ENCODE data around the gene SPATA33.
"Not testable (repeated sequence)": the region's sequence is repeated elsewhere in the genome, so short reads cannot be mapped to it uniquely, and the experiment has no call there.

Gene SPATA33

DNA sequence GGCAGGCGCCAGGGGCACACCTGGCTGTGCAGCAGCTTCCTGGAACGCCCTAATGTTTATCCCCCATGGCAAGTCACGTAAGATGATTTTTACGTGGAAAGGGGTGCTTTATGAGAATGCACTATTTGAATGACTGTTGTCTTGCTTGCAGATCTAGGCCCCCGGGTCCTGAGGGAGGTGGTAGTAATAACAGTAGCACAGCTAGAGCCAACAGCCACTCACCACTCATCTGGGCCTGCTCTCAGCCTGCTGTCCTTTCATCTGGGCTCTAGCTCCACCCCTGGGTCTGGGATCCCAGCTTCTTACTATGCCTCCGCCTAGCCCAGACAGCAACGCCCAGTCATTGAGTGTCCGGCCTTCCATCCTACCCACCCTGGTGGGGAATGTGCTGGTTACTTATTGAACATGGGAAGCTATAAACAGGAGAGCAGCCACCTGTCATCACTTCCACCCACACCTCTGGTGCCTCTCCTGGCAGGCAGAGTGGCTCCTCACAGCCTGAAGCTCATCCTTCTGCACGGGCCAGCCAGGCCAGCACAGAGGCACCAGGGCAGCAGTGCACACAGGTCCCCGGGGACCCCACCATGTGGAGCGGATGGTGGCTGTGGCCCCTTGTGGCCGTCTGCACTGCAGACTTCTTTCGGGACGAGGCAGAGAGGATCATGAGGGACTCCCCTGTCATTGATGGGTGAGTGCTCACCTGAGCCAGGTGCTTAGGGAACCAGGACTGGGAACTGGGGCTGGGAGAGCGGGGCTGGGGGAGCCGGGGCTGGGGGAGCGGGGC, 27.6 kb upstream of the SPATA33 start:
- no peak for DNase-seq (ENCODE audit: low spot score)

DNA sequence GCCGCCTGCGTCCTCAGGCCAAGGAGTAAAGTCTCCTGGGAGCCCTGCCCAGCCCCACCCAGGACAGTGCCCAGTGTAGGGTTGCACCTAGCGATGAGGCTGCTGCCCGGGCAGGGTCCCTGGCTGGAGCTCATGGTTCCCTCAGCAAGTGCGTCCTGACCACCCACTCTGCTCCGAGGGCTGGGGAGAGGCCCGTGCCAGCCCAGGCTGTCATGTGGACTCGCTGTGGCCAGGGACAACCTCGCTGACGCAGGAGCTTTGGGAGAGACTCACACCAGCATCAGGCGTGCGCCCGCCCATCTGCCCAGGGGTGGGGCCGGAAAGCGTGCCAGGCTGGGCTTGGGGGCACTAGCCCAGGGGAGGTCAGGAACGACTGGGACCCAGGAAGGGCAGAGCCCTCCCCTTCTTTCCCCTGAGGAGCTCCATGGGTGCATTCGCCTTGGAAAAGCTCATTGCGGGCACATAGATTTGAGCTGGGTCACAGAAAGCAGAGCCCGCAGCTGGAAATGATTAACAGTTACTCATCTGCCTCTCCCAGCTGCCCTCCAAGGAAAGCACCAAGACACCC, 24.5 kb upstream of the SPATA33 start:
- DNase-seq (ENCODE audit: low spot score): no peak

DNA sequence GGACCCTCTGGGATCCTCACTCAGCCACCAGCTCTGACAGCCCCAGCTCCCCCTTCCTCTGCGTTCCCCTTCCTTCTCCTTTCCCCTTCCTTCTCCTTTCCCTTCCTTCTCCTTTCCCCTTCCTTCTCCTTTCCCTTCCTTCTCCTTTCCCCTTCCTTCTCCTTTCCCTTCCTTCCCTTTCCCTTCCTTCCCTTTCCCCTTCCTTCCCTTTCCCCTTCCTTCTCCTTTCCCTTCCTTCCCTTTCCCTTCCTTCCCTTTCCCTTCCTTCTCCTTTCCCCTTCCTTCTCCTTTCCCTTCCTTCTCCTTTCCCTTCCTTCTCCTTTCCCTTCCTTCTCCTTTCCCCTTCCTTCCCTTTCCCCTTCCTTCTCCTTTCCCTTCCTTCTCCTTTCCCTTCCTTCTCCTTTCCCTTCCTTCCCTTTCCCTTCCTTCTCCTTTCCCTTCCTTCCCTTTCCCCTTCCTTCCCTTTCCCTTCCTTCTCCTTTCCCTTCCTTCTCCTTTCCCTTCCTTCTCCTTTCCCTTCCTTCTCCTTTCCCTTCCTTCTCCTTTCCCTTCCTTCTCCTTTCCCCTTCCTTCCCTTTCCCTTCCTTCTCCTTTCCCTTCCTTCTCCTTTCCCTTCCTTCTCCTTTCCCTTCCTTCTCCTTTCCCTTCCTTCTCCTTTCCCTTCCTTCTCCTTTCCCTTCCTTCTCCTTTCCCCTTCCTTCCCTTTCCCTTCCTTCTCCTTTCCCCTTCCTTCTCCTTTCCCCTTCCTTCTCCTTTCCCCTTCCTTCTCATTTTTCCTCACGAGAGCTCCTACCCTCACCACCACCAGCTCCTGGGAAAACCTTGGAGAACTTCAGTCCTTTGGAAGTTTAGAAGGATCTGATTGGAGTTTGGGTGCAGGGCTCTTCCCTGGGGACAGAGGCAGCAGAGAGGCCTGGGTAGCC, 22.9 kb upstream of the SPATA33 start:
- not testable (repeated sequence) for DNase-seq (ENCODE audit: low spot score)

DNA sequence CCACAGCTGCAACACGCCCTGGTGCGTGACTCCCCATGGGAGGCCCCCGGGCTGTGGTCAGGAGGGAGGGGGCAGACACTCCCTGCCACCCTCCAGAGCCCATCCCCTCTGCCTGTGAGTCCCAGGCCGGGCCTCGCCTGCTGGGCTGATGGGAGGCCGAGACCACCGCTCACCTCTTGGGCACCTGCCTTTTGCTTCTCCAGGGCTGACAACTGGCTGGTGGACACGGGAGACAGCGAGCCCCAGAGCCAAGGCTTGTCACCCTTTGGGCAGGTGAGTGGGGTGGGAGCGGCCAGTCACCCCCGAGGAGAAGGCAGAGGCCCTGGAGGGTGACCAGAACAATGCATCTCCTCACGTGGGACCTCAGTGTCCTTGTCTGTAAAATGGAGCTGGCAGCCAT, 21.0 kb upstream of the SPATA33 start:
- DNase-seq (ENCODE audit: low spot score): no peak

GRCh38 chr16:89637379-89637778, 20.3 kb upstream of the SPATA33 start:
- no peak for DNase-seq (ENCODE audit: low spot score)

- no peak for DNase-seq (ENCODE audit: low spot score)
These were observed 19.2 kb upstream of the SPATA33 start for GRCh38 chr16:89638455-89638854.

DNA sequence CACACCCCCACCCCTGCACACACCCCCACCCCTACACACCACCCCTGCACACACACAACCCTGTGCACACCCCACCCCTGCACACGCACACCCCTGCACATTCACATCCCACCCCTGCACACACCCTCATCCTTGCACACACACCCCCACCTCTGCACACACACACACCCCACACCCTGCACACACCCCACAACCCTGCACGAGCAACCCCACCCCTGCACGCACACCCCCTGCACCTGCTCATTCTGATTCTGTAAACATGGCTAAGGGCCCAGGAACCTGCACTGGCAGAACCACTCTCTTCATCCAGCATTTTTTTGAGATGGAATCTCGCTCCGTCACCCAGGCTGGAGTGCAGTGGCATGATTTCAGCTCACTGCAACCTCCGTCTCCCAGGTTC, 18.3 kb upstream of the SPATA33 start:
- DNase-seq (ENCODE audit: low spot score): no peak

- DNase-seq (ENCODE audit: low spot score): no peak
These were observed 16.0 kb upstream of the SPATA33 start for GRCh38 chr16:89641458-89642119.

- no peak for DNase-seq (ENCODE audit: low spot score)
These were observed 15.1 kb upstream of the SPATA33 start for GRCh38 chr16:89642574-89642973.

DNA sequence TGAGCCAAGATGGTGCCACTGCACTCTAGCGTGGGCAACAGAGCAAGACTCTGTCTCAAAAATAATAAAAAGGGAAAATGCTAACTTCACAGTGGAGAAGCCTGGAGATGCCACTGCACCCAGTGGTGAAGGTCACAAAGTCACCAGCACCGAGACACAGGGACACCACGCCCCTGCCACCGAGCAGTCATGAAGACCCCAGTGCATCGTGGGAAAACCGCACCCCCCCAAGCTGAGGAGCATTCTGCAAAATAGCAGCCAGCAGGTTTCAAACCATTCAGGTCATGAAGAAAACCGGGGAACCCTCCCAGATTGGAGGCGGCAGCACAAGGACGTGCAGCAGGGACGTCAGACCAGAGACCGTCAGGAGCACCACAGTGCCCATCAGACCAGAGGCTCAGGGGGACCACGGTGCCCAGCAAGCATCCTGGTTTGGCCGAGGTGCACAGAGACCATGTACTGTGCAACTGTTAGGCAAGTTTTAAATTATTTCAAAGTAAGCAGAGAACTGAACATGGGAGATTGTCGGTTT, 13.8 kb upstream of the SPATA33 start:
- no peak for DNase-seq (ENCODE audit: low spot score)

DNA sequence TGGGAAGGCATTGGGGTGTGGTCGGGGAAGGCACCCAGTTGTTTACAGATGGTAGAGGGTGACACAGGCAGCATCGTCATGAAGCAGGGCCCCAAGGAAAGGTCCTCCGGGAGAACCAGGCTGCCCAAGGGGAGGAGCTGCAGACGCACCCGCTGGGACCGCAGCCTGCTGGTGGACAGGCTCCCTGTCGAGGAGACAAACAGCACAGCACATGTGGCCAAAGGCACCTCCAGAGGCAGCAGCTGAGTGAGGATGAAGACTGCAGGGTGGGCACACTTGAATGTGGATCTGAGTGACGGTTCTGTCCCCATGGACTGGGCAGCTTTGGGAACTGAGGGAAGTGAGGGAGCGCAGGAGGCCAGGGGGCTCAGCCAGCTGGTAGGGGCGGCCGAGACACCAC, 12.5 kb upstream of the SPATA33 start:
- DNase-seq (ENCODE audit: low spot score): no peak

DNA sequence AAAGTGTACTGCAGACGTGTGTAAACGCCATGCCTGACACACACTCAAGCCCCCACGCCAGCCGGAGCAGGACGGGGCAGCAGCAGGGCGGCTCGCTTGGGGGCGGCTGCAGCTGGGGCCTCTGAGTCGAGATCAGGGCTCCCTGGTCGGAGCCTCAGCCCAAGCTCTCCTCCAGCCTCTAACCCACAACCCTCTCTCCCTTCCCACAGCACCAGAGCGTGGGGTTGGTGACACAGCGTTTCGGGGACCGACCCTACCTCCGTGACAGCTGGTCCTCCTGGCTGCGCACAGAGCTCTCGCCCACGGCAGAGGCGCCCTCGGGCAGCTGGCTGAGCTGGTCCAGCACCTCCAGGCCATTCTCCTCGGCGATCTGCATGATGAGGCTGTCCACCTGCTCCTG, 11.4 kb upstream of the SPATA33 start:
- no peak for DNase-seq (ENCODE audit: low spot score)

DNA sequence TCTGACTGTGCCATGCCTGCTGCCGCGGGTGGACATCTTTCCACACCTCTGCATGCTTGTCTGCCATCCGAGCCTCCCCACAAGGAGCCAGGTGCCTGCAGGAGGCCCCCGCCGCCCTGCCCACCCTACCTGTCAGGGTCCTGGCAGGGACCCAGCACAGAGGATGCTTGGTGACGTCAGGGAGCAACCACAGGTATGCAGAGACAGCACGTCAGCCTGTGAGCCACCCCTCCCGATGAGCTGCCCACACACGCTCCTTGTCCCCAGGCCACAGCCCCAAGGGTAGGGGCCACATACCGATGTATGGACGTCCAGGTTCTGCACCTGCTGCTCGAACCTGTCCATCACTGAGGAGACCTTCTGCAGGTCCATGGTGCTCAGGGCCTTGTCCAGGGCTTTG, 10.7 kb upstream of the SPATA33 start:
- DNase-seq (ENCODE audit: low spot score): no peak

GRCh38 chr16:89651584-89651983, 6.1 kb upstream of the SPATA33 start:
- DNase-seq (ENCODE audit: low spot score): no peak

DNA sequence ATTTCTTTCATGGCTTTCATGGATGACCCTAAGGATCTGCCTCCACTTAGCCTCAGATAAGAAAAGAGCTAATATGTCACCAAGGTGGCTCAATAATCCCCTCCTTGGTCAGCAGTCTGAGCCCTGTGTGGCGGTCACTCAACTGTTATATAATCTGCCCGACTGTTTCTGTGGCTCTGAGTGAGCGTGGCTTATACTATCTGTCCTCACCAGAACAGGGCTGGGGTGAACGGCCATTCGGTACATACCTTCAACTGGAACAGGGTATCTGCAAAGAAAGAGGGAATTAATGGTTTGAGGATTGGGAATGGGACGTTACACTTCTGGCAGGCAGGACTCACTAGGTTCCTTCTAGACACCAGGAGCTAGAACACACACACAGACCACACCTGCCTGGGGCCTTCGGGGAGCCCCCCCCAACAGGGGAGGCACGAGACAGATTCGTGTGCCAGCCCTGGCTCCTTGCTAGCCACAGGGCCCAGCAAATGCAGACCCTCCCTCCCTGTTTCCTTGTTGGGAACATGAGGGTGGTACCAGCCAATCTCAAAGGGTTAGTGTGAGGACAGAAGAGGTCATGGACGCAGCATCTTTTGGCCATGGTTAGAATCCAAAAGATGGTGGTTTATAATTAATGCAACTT, 3.9 kb upstream of the SPATA33 start:
- DNase-seq (ENCODE audit: low spot score): no peak

DNA sequence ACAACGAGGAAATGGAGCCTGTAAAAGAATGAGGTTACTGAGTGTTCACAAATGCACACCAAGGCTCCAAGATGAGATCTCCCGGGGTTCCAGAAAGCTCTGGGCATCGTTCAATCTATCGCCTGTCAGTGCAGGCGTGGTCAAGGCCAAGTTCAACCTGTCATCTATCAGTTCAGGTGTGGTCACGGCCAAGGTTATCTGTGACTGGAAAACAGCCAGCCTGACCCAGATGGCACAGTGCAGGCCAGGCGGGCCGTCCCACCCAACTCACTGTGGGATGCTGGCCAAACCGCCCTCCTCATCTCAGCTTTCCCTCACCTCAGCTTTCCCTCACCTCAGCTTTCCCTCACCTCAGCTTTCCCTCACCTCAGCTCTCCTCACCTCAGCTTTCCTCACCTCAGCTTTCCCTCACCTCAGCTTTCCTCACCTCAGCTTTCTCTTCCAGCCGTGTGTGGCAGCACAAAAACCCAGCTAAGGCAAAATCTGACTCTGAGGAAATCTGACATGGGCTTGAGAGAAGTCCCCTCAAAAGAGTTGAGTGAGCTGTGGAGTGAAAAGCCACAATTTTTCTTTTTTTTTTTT, 2.5 kb upstream of the SPATA33 start:
- peak; percentile 31 for DNase-seq (ENCODE audit: low spot score)

DNA sequence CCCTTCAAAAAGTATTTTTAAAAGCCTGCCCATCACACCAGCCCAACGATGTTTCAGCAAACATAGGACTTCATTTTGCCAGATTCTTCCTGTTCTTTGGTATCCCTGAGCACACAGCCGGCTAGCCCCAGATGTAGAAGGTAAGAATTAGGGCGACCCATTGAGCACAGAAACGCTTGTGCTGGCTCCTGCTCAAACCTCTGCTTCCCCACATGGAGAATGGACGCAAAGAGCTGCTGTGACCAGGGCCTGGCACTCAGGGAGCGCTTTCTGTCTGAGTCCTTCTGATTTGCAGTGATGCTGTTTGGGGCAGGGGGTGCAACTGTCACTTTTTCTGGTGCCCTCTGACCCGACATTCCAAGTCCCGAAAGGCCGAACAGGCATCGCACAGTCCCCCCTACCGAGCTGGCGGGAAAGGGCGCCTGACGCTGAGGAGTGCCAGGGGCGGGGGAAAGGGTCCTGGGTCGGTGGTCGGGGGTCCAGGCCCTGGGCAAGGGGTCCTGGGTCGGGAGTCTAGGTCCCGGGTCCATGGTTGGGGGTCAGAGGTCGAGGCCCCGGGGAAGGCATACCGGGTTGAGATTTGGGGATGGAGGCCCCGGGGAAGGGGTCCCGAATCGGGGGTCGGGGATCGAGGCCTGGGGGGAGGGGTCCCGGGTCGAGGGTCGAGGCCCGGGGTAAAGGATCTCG, 1.1 kb upstream of the SPATA33 start:
- no peak for DNase-seq (ENCODE audit: low spot score)

DNA sequence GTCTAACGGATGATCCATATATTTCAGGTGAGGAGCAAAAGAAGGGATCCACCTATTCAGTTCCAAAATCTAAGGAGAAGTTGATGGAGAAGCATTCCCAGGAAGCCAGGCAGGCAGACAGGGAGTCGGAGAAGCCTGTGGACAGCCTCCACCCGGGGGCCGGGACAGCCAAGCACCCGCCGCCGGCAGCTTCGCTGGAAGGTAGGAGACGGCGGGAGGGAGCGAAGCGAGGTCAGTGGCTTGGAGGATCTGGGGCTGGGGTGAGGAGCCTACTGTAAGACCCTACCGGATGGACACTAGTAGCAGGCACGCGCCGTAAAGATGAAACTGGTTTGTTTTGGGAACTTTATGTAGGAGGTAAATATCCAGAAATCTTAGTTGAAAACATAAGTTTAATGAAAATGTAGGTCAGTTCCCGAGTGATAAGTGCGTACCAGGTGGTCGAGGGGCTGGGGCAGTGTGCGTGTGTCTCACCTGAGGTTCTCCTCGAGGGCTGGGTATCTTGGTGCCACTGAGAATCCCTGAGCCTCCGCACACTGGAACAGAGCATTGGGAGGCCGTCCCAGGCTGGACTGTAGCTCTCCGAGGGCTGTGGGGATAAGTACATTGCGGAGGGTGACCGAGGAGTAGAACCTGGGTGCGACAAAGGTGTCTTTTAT, 714 bp downstream of the SPATA33 start:
- no peak for DNase-seq (ENCODE audit: low spot score)

DNA sequence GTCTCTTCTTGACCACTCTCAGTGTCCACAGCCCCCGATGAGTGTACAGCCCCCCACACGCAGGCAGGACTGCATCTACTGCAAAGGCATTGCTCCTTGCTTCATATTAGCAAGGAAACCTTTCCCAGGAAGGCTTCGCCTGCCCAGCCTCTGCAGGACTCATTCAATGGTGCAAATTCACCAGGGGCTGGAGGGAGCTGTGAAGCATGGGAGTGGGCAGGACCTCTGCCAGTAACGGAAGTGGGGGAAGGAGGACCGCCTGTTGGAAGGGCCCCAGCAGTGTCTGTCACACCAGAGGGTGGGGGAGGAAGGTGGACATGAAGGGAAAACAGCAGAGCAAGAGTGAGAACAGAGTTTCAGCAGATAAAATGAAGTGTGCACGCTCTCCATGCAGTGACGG, 2.5 kb downstream of the SPATA33 start:
- DNase-seq (ENCODE audit: low spot score): no peak

DNA sequence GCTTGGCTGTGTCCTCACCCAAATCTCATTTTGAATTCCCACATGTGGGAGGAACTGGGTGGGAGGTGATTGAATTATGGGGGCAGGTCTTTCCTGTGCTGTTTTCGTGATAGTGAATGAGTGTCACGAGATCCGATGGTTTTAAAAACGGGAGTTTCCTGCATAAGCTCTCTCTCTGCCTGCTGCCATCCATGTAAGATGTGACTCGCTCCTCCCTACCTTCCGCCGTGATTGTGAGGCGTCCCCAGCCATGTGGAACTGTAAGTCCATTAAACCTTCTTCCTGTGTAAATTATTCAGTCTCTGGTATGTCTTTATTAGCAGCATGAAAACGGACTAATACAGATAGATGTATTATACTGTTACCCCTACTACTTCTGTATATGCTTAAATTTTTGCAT, 3.6 kb downstream of the SPATA33 start:
- no peak for DNase-seq (ENCODE audit: low spot score)
